ENCODE measurements around the gene ADORA1. TPM values are rescaled to one million over a fixed set of nuclear protein-coding genes. Genes with fewer than 3 reads are reported as not detected.
A peak's percentile ranks its signal among the peaks of the same experiment; 100 is the strongest.

The ADORA1 gene
- total and polyA plus RNA-seq, 8 donors, result 1.6 to 18.7 (median 9.3) TPM

DNA sequence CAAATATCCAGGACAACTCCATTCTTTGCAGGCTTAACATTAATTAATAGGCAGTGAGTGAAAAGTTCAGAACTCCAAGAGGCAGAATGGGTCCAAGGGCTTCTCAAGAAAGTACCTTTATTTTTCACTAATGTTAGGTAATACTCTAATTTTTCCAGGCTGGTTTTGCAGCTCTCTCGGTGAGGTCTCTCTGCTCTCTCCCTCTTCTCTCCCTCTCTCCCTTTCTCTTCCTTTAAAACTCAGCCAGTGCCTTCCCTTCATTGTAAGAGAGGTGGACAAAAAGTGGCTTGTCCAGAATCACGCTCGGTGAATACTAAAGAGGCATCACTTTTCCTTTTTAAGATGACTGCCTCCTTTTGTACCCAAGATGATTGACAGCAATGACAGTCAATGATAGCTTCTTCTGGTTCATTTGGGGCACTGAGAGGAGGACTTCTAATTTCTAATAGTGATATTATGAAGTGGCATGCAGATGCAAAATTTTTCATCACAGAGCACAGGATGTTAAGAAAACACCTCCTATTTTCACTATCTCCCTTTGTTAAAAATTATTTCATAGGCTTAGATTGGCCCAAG, 60.3 kb downstream of the ADORA1 start:
- intact Hi-C loops (cut with DNase I), result no loop called here
- ATAC-seq (no peak), DNase-seq (no peak)
- H3K4me3 ChIP-seq, result no peak overlapping the region
- peak overlapping the region in 1 of 2 donors; percentile 75 for H3K27ac ChIP-seq
- H3K9me3 ChIP-seq, result no peaks in the 10 kb centered on the region
- TF ChIP-seq, protein P1, sequence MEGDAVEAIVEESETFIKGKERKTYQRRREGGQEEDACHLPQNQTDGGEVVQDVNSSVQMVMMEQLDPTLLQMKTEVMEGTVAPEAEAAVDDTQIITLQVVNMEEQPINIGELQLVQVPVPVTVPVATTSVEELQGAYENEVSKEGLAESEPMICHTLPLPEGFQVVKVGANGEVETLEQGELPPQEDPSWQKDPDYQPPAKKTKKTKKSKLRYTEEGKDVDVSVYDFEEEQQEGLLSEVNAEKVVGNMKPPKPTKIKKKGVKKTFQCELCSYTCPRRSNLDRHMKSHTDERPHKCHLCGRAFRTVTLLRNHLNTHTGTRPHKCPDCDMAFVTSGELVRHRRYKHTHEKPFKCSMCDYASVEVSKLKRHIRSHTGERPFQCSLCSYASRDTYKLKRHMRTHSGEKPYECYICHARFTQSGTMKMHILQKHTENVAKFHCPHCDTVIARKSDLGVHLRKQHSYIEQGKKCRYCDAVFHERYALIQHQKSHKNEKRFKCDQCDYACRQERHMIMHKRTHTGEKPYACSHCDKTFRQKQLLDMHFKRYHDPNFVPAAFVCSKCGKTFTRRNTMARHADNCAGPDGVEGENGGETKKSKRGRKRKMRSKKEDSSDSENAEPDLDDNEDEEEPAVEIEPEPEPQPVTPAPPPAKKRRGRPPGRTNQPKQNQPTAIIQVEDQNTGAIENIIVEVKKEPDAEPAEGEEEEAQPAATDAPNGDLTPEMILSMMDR (IDR thresholded peaks at IDR 0.05), result no peak
- no peaks in the 10 kb centered on the region for H3K27me3 ChIP-seq
- peaks cover 12 to 26% of the 10 kb centered on the region in 2 donors for H3K4me1 ChIP-seq
- H3K36me3 ChIP-seq, result no peaks in the 10 kb centered on the region

DNA sequence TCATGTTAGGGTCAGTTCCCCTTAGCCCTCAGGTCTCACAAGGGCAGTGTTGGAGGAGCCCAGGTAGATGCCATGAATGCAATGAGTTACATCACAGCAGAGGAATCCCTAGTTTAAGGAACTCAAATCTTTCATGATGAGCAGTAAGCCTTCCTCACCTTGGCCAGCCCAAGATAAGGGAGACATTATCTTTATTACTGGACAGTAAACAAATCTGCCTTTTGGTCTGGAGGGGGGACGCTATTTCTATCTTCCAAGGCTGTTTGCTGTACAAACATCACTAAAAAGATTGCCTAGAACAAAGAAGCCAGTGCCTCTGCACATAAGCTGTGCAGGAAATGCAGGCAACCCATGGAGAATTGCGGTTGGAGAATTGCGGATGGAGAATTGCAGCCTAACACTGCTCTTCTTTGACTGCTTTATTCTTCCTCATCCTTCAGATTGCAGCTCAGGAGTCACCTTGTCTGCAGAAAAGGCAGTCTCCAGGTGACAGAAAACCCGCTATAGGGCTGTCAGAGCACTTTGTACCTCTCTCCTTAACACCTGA, 61.2 kb downstream of the ADORA1 start:
- DNase-seq, result no peak
- ATAC-seq, result no peak
- Histone ChIP-seq H3K9me3 (no peaks in the 10 kb centered on the region), H3K36me3 (no peaks in the 10 kb centered on the region), H3K4me1 (peaks cover 12 to 26% of the 10 kb centered on the region in 2 donors), H3K27me3 (no peaks in the 10 kb centered on the region), H3K4me3 (no peak overlapping the region), H3K27ac (no peak overlapping the region)
- intact Hi-C loops (cut with DNase I), result no loop called here
- TF ChIP-seq, protein P1 (IDR thresholded peaks at IDR 0.05), result no peak

DNA sequence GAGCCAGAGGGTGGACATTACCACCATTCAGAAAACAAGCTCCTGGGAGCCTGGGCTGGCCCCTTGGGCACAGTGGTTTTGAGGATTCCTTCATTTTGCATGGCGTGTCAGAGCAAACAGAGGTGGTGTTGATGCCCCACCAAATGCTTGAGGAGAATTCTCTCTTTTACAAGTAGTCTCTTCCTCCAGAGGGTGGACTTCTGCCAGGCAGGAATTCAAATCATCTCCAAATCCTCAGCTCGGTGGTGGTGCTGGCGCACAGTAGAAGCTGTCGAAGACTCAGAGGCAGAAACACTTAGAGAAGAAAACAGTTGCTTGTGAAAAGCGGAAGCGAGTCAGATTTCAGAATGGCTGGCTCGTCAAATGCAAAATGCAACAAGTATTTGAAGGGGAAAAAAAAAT, 62.4 kb downstream of the ADORA1 start:
- Histone ChIP-seq H3K4me3 (no peak overlapping the region), H3K27me3 (no peaks in the 10 kb centered on the region), H3K9me3 (no peaks in the 10 kb centered on the region), H3K36me3 (no peaks in the 10 kb centered on the region), H3K27ac (no peak overlapping the region), H3K4me1 (peaks cover 12 to 26% of the 10 kb centered on the region in 2 donors)
- intact Hi-C loops (cut with DNase I), result no loop called here
- TF ChIP-seq, protein P1 (IDR thresholded peaks at IDR 0.05), result no peak
- DNase-seq (no peak), ATAC-seq (no peak)

DNA sequence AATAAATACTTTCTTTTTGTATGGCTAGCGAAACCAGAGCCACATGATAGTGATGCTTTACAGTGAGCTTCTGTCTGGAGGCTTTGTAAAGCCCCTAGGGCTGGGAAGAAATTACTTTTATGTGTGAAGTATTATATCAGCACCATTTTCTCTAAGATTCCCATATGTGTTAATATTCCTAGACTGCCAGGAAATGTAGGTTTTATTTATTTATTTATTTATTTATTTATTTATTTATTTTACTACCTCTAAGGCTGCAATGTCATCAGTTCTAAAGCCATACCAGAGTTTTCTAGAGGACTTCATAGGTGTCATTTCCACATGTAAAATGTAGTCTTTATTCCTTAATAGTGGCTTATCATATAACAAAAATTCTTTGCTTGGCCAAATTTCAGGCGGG, 63.4 kb downstream of the ADORA1 start:
- ATAC-seq, result no peak
- intact Hi-C loops (cut with DNase I), result no loop called here
- no peaks in the 10 kb centered on the region for H3K27me3 ChIP-seq
- no peak overlapping the region for H3K4me3 ChIP-seq
- H3K9me3 ChIP-seq, result no peaks in the 10 kb centered on the region
- no peak for DNase-seq
- H3K36me3 ChIP-seq, result no peaks in the 10 kb centered on the region
- TF ChIP-seq, protein P1 (IDR thresholded peaks at IDR 0.05), result no peak
- H3K27ac ChIP-seq, result no peak overlapping the region
- H3K4me1 ChIP-seq, result peaks cover 12 to 17% of the 10 kb centered on the region in 2 donors

DNA sequence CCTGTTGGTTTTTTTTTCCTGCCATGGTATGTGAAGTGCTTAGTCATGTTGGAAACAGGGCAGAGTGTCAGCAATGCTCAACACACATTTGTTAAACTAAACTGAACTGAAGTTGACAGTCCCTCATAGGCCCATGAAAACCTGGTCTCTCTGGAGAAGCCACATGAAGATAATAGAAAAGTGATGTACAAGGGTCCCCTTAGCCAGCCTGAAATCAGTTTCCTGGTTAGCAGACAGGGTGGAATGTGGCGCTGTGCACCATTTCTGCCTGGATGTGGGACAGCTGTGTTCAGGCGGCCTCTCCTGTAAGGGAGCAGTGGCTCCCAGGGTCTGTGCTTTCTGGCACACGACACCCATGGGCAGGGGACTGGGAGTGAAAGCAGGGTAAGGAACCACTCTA, 68.8 kb downstream of the ADORA1 start:
- no peak overlapping the region for H3K27ac ChIP-seq
- H3K4me3 ChIP-seq, result no peak overlapping the region
- no peak for ATAC-seq
- H3K27me3 ChIP-seq, result no peaks in the 10 kb centered on the region
- DNase-seq, result no peak
- H3K9me3 ChIP-seq, result no peaks in the 10 kb centered on the region
- peaks cover 9 to 28% of the 10 kb centered on the region in 2 donors for H3K4me1 ChIP-seq
- TF ChIP-seq, protein P1 (IDR thresholded peaks at IDR 0.05), result no peak
- H3K36me3 ChIP-seq, result no peaks in the 10 kb centered on the region
- intact Hi-C loops (cut with DNase I), result no loop called here

Data from left lung (tissue), 10 donors.